Lung (tissue), 12 donors: Measurements from ENCODE around the gene EXOC3L4. TPM values are rescaled to one million over a fixed set of nuclear protein-coding genes. Genes with fewer than 3 reads are reported as not detected.

Experiments
- ATAC-seq: fragments of 200-7000 bp; cut with Tn5 transposase; one replicate; pipeline ENCODE4 v1.9.1; 2020; ENCODE audit warnings: moderate number of reproducible peaks; ENCODE audit not compliant: insufficient read depth, low FRiP score
- DNase-seq, 3 donors: peaks; one replicate each; pipeline ENCODE4 v3.0.0-alpha.2; 2013 to 2017
- H3K27ac ChIP-seq, 2 donors: one replicate each; pipeline ENCODE4 v1.5.1; 2013; ENCODE audit warnings: mild to moderate bottlenecking in 2 of 2, moderate library complexity in 2 of 2, control low read depth in 1 of 2, inconsistent platforms in 1 of 2, low read depth in 1 of 2, low read length in 1 of 2
- H3K27me3 ChIP-seq, 3 donors: one replicate each; pipeline ENCODE4 v1.5.1; 2013; ENCODE audit warnings: low read length in 2 of 3; ENCODE audit not compliant: control insufficient read depth in 3 of 3, insufficient read depth in 3 of 3
- H3K36me3 ChIP-seq, 4 donors: one replicate each; pipeline ENCODE4 v1.5.1; 2013; ENCODE audit warnings: low read length in 4 of 4, mild to moderate bottlenecking in 1 of 4, moderate library complexity in 1 of 4; ENCODE audit not compliant: control insufficient read depth in 4 of 4, insufficient read depth in 4 of 4
- H3K4me1 ChIP-seq, 5 donors: one replicate each; pipeline ENCODE4 v1.5.1; 2013; ENCODE audit warnings: low read length in 5 of 5, mild to moderate bottlenecking in 2 of 5, moderate library complexity in 1 of 5; ENCODE audit not compliant: control insufficient read depth in 5 of 5, insufficient read depth in 5 of 5
- H3K4me3 ChIP-seq: one replicate; pipeline ENCODE4 v1.5.1; 2013; ENCODE audit warnings: mild to moderate bottlenecking, control low read depth, moderate library complexity
- H3K9ac ChIP-seq, 2 donors: one replicate each; pipeline ENCODE4 v1.5.1; 2013; ENCODE audit warnings: low read length in 2 of 2, control low read depth in 1 of 2; ENCODE audit not compliant: insufficient read depth in 1 of 2
- H3K9me3 ChIP-seq, 4 donors: one replicate each; pipeline ENCODE4 v1.5.1; 2013; ENCODE audit warnings: low read length in 3 of 4, mild to moderate bottlenecking in 1 of 4, moderate library complexity in 1 of 4; ENCODE audit not compliant: control insufficient read depth in 4 of 4, insufficient read depth in 3 of 4
- WGBS, 2 donors: extraction: QIAGEN DNeasy Blood & Tissue Kit; methylation state at CpG; one replicate each; pipeline ENCODE4 v1.1.7; 2013; 5-methylcytosine and 5-hydroxymethylcytosine counted together
- polyA plus RNA-seq, 2 donors: library from polyadenylated mRNA; stranded (reverse); fragments of 200-250 nt; gene quantifications; one replicate each; pipeline ENCODE4 v1.2.1, GENCODE V29; 2013
- total RNA-seq, 2 donors: library from RNA; depleted of rRNA in 1 of 2; stranded (reverse); fragments of >200 nt in 1 of 2; gene quantifications; one replicate each; pipeline ENCODE4 v1.2.1, GENCODE V29; 2014 to 2021
- TF ChIP-seq, protein P1 (sequence below): IDR thresholded peaks from 2 replicates; pipeline ENCODE4 v1.5.1; 2012; ENCODE audit warnings: mild to moderate bottlenecking; ENCODE audit errors: control extremely low read depth, extremely low read depth
- donor health status: control.
- donor health status: control.
- donor health status: Bipolar disorder and iron deficiency.
- donor health status: healthy.
- donor health status: DM: yes; HTN: yes; CAD: no.

Gene EXOC3L4
- total and polyA plus RNA-seq, 4 donors, result 3.0 to 4.6 (median 3.8) TPM

DNA sequence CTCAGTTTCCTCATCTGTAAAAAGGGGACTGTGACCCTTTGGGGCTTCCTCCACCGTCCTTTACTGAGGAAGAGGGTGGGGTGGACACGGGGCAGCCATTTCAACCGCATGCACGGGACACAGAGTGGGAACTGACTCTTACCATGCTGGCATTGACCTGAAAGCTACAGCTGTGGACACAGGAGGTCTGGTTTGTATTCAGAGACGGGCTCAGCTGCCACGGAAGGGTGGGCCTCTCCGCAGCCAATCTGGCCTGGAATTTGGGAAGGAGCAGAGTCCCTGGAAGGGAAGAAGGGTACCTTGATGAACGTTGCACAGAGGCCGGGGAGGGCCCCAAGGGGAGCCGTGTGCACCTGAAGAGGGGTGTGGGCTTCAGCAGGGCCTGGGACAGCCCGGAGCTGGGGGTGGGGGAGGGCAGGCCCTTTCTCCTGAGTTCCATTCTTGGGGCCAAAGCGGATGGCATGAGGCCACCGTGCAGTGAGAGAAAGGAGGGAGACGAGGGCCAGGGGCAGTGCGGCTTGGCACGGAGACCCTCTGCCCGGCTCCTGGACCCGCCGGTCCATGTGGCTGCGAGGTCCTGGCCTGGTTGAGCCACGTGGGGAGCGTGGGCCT is 43.3 kb downstream of the EXOC3L4 start:
- Histone ChIP-seq H3K36me3 (peaks cover 0 to 20% (median 11%) of the 10 kb centered on the region in 4 donors), H3K9ac (no peak overlapping the region), H3K4me1 (peaks cover 0 to 6% (median 4%) of the 10 kb centered on the region in 5 donors), H3K4me3 (no peak overlapping the region), H3K27ac (peak overlapping the region in 1 of 2 donors; percentile 46), H3K27me3 (peaks cover 0 to 3% (median 0%) of the 10 kb centered on the region in 3 donors), H3K9me3 (no peaks in the 10 kb centered on the region)
- TF ChIP-seq, protein P1, sequence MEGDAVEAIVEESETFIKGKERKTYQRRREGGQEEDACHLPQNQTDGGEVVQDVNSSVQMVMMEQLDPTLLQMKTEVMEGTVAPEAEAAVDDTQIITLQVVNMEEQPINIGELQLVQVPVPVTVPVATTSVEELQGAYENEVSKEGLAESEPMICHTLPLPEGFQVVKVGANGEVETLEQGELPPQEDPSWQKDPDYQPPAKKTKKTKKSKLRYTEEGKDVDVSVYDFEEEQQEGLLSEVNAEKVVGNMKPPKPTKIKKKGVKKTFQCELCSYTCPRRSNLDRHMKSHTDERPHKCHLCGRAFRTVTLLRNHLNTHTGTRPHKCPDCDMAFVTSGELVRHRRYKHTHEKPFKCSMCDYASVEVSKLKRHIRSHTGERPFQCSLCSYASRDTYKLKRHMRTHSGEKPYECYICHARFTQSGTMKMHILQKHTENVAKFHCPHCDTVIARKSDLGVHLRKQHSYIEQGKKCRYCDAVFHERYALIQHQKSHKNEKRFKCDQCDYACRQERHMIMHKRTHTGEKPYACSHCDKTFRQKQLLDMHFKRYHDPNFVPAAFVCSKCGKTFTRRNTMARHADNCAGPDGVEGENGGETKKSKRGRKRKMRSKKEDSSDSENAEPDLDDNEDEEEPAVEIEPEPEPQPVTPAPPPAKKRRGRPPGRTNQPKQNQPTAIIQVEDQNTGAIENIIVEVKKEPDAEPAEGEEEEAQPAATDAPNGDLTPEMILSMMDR, result no peak
- 82 to 84% methylated on average over 21 to 22 of the region's 22 CpGs for WGBS, 2 donors
- ATAC-seq (no peak), DNase-seq (peak in 1 of 3 donors; percentile 8)

DNA sequence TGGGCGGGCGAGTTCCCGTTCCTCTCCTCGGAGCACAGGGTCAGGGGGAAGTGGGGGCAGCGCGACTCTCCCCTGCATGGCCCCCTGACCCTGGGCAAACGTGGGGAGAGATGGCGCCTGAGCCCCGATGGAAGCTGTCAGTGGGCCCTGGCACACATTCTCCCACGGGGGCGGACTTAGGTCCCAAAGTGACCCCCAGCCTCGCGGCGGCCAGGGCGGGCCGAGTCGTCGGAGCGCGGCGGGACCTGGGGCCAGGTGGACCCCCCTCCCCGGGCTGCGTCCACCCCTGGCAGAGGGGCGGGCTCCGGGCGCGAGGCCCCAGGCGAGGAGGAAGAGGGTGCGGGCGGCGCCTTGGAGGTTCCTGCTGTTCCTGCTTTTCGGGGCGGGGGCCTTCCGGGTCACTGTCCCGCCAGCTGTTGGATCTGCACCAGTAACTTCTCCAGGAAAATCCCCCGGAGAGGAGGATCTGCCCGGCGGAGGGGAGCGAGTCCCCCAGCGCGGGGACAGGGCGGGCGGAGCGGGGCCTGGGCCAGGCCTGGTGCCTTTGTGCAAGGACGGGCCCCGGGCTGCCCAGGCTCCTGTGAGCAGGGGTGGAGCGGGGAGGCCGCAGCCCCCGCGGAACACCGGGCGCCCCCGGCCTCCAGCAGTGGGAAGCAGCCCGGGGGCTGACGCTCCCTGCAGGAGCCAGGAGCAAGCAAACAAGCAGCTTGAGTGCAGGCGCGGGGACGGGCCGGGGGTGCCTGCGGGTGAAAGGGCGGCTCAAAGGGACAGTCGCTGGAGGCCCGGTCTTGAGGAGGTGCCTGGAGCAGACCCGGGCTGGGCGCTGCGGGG is 44.0 kb downstream of the EXOC3L4 start:
- Histone ChIP-seq H3K27me3 (peaks cover 0 to 3% (median 0%) of the 10 kb centered on the region in 3 donors), H3K27ac (peak overlapping the region in 1 of 2 donors; percentile 46), H3K4me3 (no peak overlapping the region), H3K9me3 (no peaks in the 10 kb centered on the region), H3K4me1 (peaks cover 0 to 6% (median 4%) of the 10 kb centered on the region in 5 donors), H3K9ac (no peak overlapping the region), H3K36me3 (peaks cover 0 to 16% (median 7%) of the 10 kb centered on the region in 4 donors)
- DNase-seq (peak in 2 of 3 donors; percentile 30 to 52), ATAC-seq (peak; percentile 23)
- 40 to 42% methylated on average over 58 to 66 of the region's 66 CpGs for WGBS, 2 donors
- TF ChIP-seq, protein P1, result no peak

DNA sequence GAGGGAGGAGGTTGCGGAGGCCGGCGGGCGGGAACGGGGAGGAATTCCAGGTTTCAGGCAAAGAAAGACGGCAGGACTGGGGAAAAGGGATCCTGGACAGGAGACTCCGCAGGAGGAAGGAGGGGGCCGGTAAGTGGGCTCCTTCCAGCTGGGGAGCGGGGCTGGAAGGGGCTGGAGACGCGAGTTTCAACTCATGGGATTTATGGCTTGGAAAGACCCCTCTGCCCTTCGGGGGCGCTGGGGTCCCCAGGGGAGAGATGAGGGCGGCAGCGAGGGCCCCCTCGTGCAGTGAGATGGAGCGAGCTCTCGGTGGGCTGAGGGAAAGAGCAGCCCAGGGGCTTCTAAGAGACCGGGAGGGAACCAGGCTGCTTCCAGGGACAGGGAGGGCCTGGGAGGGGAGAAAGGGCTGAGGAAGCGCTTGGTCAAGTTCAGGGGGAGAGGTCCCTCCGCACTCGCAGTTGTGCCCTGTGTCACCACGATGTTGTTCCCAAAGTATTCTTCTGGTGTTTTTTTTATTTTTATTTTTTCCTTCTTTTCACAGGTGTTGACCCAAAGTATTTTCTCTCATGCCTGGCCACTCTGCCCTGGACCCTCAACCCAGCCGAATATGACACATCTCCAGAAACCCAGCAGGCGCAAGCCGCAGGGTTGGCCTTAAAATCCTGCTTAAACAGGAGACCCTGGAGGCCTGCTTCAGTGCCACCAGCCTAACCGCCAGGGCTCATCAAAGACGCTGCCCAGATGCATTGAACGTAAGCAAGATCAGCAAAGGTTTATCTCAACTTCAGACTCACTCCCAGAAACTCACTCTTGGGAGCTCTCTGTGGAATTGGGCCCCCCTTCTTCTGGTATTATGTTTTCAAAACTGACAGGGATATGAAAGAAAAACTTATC is 44.9 kb downstream of the EXOC3L4 start:
- WGBS, 2 donors, result 65 to 78% methylated on average over 29 of the region's 29 CpGs
- no peaks in the 10 kb centered on the region for H3K9me3 ChIP-seq
- no peak overlapping the region for H3K9ac ChIP-seq
- ATAC-seq (no peak), DNase-seq (peak in 1 of 3 donors; percentile 9)
- H3K27ac ChIP-seq, result no peak overlapping the region
- H3K36me3 ChIP-seq, result peaks cover 0 to 10% (median 4%) of the 10 kb centered on the region in 4 donors
- no peak overlapping the region for H3K4me3 ChIP-seq
- H3K4me1 ChIP-seq, result peaks cover 0 to 6% (median 4%) of the 10 kb centered on the region in 5 donors
- peaks cover 0 to 3% (median 0%) of the 10 kb centered on the region in 3 donors for H3K27me3 ChIP-seq
- TF ChIP-seq, protein P1, result no peak
